GM18511 (cell line): ENCODE data around the gene RSBN1L.
"Not testable (repeated sequence)": the region's sequence is repeated elsewhere in the genome, so short reads cannot be mapped to it uniquely, and the experiment has no call there.

Experiments used
- ATAC-seq: cut with Tn5 transposase; IDR thresholded peaks from one replicate; pipeline ENCODE4 v1.9.1; 2021; ENCODE audit warnings: mild to moderate bottlenecking, moderate library complexity; ENCODE audit not compliant: unreplicated experiment

Gene RSBN1L

GRCh38 chr7:77696057-77696642 lies at the start of gene RSBN1L:
Gene RSBN1L, plus strand, starts transcription at chr7:77696459. Its CDS starts 11 bp downstream, at chr7:77696470.
- ATAC-seq: peak; percentile 92

- ATAC-seq: no peak
Observed at GRCh38 chr7:77648742-77649338, 47.4 kb upstream of the RSBN1L start.

GRCh38 chr7:77649716-77650349 lies 46.4 kb upstream of the RSBN1L start:
- ATAC-seq: no peak

GRCh38 chr7:77651575-77652162 lies 44.6 kb upstream of the RSBN1L start:
- peak; percentile 46 for ATAC-seq

GRCh38 chr7:77652826-77653225 lies 43.4 kb upstream of the RSBN1L start:
- ATAC-seq: not testable (repeated sequence)

GRCh38 chr7:77653572-77653971 lies 42.7 kb upstream of the RSBN1L start:
- ATAC-seq: no peak

- no peak for ATAC-seq
Observed at GRCh38 chr7:77655356-77655755, 40.9 kb upstream of the RSBN1L start.

GRCh38 chr7:77655836-77656455 lies 40.3 kb upstream of the RSBN1L start:
- ATAC-seq: no peak

- ATAC-seq: peak; percentile 68
Observed at GRCh38 chr7:77657427-77658224, 38.6 kb upstream of the RSBN1L start.

- no peak for ATAC-seq
Observed at GRCh38 chr7:77658928-77659327, 37.3 kb upstream of the RSBN1L start.

GRCh38 chr7:77661816-77662215 lies 34.4 kb upstream of the RSBN1L start:
- ATAC-seq: no peak

- no peak for ATAC-seq
Observed at GRCh38 chr7:77662869-77663268, 33.4 kb upstream of the RSBN1L start.

GRCh38 chr7:77664715-77665114 lies 31.5 kb upstream of the RSBN1L start:
- ATAC-seq: no peak

GRCh38 chr7:77665161-77665560 lies 31.1 kb upstream of the RSBN1L start:
- no peak for ATAC-seq

GRCh38 chr7:77667459-77668086 lies 28.7 kb upstream of the RSBN1L start:
- ATAC-seq: no peak

- peak; percentile 82 for ATAC-seq
Observed at GRCh38 chr7:77674878-77675277, 21.4 kb upstream of the RSBN1L start.

- no peak for ATAC-seq
Observed at GRCh38 chr7:77679608-77680007, 16.7 kb upstream of the RSBN1L start.

- ATAC-seq: no peak
Observed at GRCh38 chr7:77680266-77680665, 16.0 kb upstream of the RSBN1L start.

- no peak for ATAC-seq
Observed at GRCh38 chr7:77684030-77684429, 12.2 kb upstream of the RSBN1L start.

- ATAC-seq: no peak
Observed at GRCh38 chr7:77685233-77685632, 11.0 kb upstream of the RSBN1L start.
